Liver (tissue), 3 donors: ENCODE data around the gene TTLL7.

Experiments used
- CTCF ChIP-seq: fragments of 150-350 bp; IDR thresholded peaks from 2 replicates; pipeline ENCODE4 v1.5.1; 2017; ENCODE audit warnings: improper control_type of control experiment, low read depth, low read length; ENCODE audit not compliant: missing input control
- GABPA ChIP-seq, 2 donors: IDR thresholded peaks in 1 of 2; conservative IDR thresholded peaks in 1 of 2; 2 replicates each; pipeline ENCODE4 v1.6.1; 2016; ENCODE audit warnings: antibody characterized with exemption in 2 of 2, mild to moderate bottlenecking in 1 of 2, moderate library complexity in 1 of 2
- MAX ChIP-seq: IDR thresholded peaks from 2 replicates; pipeline ENCODE4 v1.6.1; 2016; ENCODE audit warnings: antibody characterized with exemption
- RAD21 ChIP-seq, 2 donors: IDR thresholded peaks; 2 replicates each; pipeline ENCODE4 v1.6.1; 2016; ENCODE audit warnings: antibody characterized with exemption in 2 of 2, mild to moderate bottlenecking in 2 of 2
- RXRA ChIP-seq, 2 donors: IDR thresholded peaks; 2 replicates each; pipeline ENCODE4 v1.6.1; 2017 to 2018; ENCODE audit warnings: antibody characterized with exemption in 2 of 2, mild to moderate bottlenecking in 1 of 2
- TAF1 ChIP-seq: conservative IDR thresholded peaks from 2 replicates; pipeline ENCODE4 v1.6.1; 2016; ENCODE audit warnings: antibody characterized with exemption, mild to moderate bottlenecking
- YY1 ChIP-seq: IDR thresholded peaks from 2 replicates; pipeline ENCODE4 v1.6.1; 2016; ENCODE audit warnings: antibody characterized with exemption, mild to moderate bottlenecking
- TF ChIP-seq, protein P1 (sequence below): IDR thresholded peaks from 2 replicates; pipeline ENCODE4 v1.6.1; 2016; ENCODE audit warnings: antibody characterized with exemption, mild to moderate bottlenecking
- TF ChIP-seq, protein P2 (sequence below): IDR thresholded peaks from 2 replicates; pipeline ENCODE4 v1.6.1; 2016; ENCODE audit warnings: antibody characterized with exemption
- donor health status: healthy.
- donor health status: healthy.

DNA sequence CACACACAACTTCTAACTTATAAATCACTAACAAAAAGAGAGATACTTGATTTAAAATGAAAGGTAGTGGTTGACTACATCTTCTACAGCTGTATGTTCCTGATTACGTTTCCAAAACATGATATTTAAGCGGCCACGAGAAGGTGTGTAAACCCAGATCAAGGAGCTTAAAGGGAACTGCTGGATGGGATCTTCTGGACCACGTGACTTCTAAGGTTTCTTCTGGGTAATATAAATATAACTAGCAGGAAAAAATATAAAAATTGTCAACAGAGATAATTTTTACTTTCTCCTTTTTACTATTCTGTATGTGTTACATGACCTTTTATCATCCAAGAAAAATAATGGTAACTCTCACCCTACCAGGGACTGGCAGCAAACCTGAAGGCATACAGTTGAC lies 66.2 kb downstream of the TTLL7 start:
- no peak for TF ChIP-seq CTCF
- TF ChIP-seq MAX, result no peak
- no peak for TF ChIP-seq YY1
- no peak for TF ChIP-seq GABPA (IDR thresholded peaks at IDR 0.05 in 1 of 2, conservative IDR thresholded peaks at IDR 0.05 in 1 of 2)
- TF ChIP-seq, protein P1, sequence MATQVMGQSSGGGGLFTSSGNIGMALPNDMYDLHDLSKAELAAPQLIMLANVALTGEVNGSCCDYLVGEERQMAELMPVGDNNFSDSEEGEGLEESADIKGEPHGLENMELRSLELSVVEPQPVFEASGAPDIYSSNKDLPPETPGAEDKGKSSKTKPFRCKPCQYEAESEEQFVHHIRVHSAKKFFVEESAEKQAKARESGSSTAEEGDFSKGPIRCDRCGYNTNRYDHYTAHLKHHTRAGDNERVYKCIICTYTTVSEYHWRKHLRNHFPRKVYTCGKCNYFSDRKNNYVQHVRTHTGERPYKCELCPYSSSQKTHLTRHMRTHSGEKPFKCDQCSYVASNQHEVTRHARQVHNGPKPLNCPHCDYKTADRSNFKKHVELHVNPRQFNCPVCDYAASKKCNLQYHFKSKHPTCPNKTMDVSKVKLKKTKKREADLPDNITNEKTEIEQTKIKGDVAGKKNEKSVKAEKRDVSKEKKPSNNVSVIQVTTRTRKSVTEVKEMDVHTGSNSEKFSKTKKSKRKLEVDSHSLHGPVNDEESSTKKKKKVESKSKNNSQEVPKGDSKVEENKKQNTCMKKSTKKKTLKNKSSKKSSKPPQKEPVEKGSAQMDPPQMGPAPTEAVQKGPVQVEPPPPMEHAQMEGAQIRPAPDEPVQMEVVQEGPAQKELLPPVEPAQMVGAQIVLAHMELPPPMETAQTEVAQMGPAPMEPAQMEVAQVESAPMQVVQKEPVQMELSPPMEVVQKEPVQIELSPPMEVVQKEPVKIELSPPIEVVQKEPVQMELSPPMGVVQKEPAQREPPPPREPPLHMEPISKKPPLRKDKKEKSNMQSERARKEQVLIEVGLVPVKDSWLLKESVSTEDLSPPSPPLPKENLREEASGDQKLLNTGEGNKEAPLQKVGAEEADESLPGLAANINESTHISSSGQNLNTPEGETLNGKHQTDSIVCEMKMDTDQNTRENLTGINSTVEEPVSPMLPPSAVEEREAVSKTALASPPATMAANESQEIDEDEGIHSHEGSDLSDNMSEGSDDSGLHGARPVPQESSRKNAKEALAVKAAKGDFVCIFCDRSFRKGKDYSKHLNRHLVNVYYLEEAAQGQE, result no peak
- TF ChIP-seq RAD21 (IDR thresholded peaks at IDR 0.05), result no peak
- TF ChIP-seq TAF1, result no peak
- no peak for TF ChIP-seq RXRA (IDR thresholded peaks at IDR 0.05)
- TF ChIP-seq, protein P2, sequence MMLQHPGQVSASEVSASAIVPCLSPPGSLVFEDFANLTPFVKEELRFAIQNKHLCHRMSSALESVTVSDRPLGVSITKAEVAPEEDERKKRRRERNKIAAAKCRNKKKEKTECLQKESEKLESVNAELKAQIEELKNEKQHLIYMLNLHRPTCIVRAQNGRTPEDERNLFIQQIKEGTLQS, result no peak
